GM23338 (cell line): ENCODE results near the gene SMTNL1. TPM values are rescaled to one million over a fixed set of nuclear protein-coding genes. Genes with fewer than 3 reads are reported as not detected.

Experiments
- ATAC-seq: fragments of 200-7000 bp; cut with Tn5 transposase; 3 replicates; pipeline ENCODE4 v1.9.1; 2020
- DNase-seq: peaks from one replicate; pipeline ENCODE4 v3.0.0-alpha.2; 2015; ENCODE audit warnings: low spot score
- H2AFZ ChIP-seq: fragments of 200-600 bp; sonication (generic); 2 replicates; pipeline ENCODE4 v1.8.0; 2016; ENCODE audit warnings: antibody characterized with exemption, mild to moderate bottlenecking, moderate library complexity
- H3F3A ChIP-seq: fragments of 200-600 bp; sonication (generic); replicated peaks from 2 replicates; pipeline ENCODE4 v1.8.0; 2017; ENCODE audit warnings: antibody characterized with exemption, mixed run types, low read depth
- H3K27ac ChIP-seq: fragments of 200-600 bp; sonication (generic); 2 replicates; pipeline ENCODE4 v1.6.1; 2016; ENCODE audit warnings: low read depth
- H3K27me3 ChIP-seq: fragments of 200-600 bp; sonication (generic); 2 replicates; pipeline ENCODE4 v1.8.0; 2016; ENCODE audit warnings: mild to moderate bottlenecking, mixed run types, moderate library complexity; ENCODE audit not compliant: insufficient read depth
- H3K36me3 ChIP-seq: fragments of 200-600 bp; sonication (generic); 2 replicates; pipeline ENCODE4 v1.8.0; 2016; ENCODE audit warnings: mild to moderate bottlenecking; ENCODE audit not compliant: insufficient read depth
- H3K4me1 ChIP-seq: fragments of 200-600 bp; sonication (generic); 2 replicates; pipeline ENCODE4 v1.8.0; 2016; ENCODE audit warnings: mild to moderate bottlenecking, moderate library complexity; ENCODE audit not compliant: insufficient read depth
- H3K4me2 ChIP-seq: fragments of 200-600 bp; sonication (generic); 2 replicates; pipeline ENCODE4 v1.7.1; 2017; ENCODE audit warnings: mixed run types
- H3K4me3 ChIP-seq: fragments of 200-600 bp; sonication (generic); 2 replicates; pipeline ENCODE4 v1.6.1; 2016; ENCODE audit warnings: mixed run types
- H3K79me2 ChIP-seq: fragments of 200-600 bp; sonication (generic); replicated peaks from 2 replicates; pipeline ENCODE4 v1.8.0; 2017; ENCODE audit warnings: mild to moderate bottlenecking; ENCODE audit not compliant: insufficient read depth
- H3K9me2 ChIP-seq: fragments of 200-600 bp; sonication (generic); 2 replicates; pipeline ENCODE4 v1.8.0; 2017; ENCODE audit not compliant: insufficient read depth
- H4K20me1 ChIP-seq: fragments of 200-600 bp; sonication (generic); replicated peaks from 2 replicates; pipeline ENCODE4 v1.8.0; 2017; ENCODE audit warnings: mild to moderate bottlenecking; ENCODE audit not compliant: insufficient read depth
- H3K27ac Mint-ChIP-seq: 2 replicates; pipeline ENCODE4 v1.8.0; 2020; ENCODE audit warnings: inconsistent platforms, mild to moderate bottlenecking, moderate library complexity, mixed read lengths
- H3K27me3 Mint-ChIP-seq: 3 replicates; pipeline ENCODE4 v1.8.0; 2022; ENCODE audit warnings: low read depth, mild to moderate bottlenecking, moderate library complexity, mixed read lengths, inconsistent platforms; ENCODE audit not compliant: insufficient read depth, poor library complexity
- H3K36me3 Mint-ChIP-seq: 3 replicates; pipeline ENCODE4 v1.8.0; 2021; ENCODE audit warnings: low read depth, mild to moderate bottlenecking, inconsistent platforms, moderate library complexity, mixed read lengths
- H3K4me1 Mint-ChIP-seq: 3 replicates; pipeline ENCODE4 v1.8.0; 2020; ENCODE audit warnings: mild to moderate bottlenecking, inconsistent platforms, mixed read lengths
- H3K4me3 Mint-ChIP-seq: 3 replicates; pipeline ENCODE4 v1.8.0; 2021; ENCODE audit warnings: moderate library complexity, mild to moderate bottlenecking, inconsistent platforms, mixed read lengths
- H3K9me3 Mint-ChIP-seq: 3 replicates; pipeline ENCODE4 v1.8.0; 2020; ENCODE audit warnings: moderate library complexity, mild to moderate bottlenecking, inconsistent platforms, mixed read lengths
- CREB1 ChIP-seq: fragments of 250-450 bp; sonication (Bioruptor Pico); IDR thresholded peaks from 2 replicates; pipeline ENCODE4 v1.5.0; 2020; ENCODE audit warnings: low read depth, mild to moderate bottlenecking, moderate library complexity
- EZH2 ChIP-seq: fragments of 200-600 bp; sonication (generic); IDR thresholded peaks from one replicate; pipeline ENCODE4 v1.8.0; 2017; ENCODE audit warnings: antibody characterized with exemption, mild to moderate bottlenecking, low read depth; ENCODE audit not compliant: unreplicated experiment
- JUNB ChIP-seq: IDR thresholded peaks from one replicate; pipeline ENCODE4 v1.6.1; 2016; ENCODE audit warnings: antibody characterized with exemption; ENCODE audit not compliant: unreplicated experiment
- NANOG ChIP-seq: IDR thresholded peaks from 2 replicates; pipeline ENCODE4 v1.6.1; 2016; ENCODE audit warnings: antibody characterized with exemption, borderline replicate concordance
- STAT1 ChIP-seq: IDR thresholded peaks from one replicate; pipeline ENCODE4 v1.6.1; 2016; ENCODE audit warnings: antibody characterized with exemption; ENCODE audit not compliant: unreplicated experiment
- ZNF114 ChIP-seq: fragments of 250-450 bp; sonication (Bioruptor Pico); IDR thresholded peaks from 2 replicates; pipeline ENCODE4 v1.5.0; 2020; ENCODE audit warnings: mild to moderate bottlenecking, moderate library complexity
- polyA plus RNA-seq: library from polyadenylated mRNA; unstranded; fragments of >200 nt; fragmentation: Nextera tagmentation; extraction: Ambion mirVana; gene quantifications from 2 replicates; pipeline ENCODE4 v1.2.1, GENCODE V29; 2016
- total RNA-seq: library from RNA; depleted of rRNA; stranded (reverse); fragments of >200 nt; shearing (Covaris generic); gene quantifications from 2 replicates; pipeline ENCODE4 v1.2.3, GENCODE V29; 2014
- TF ChIP-seq, protein P1 (sequence below): IDR thresholded peaks from one replicate; pipeline ENCODE4 v1.6.1; 2018; ENCODE audit warnings: antibody characterized with exemption; ENCODE audit not compliant: unreplicated experiment
- TF ChIP-seq, protein P2 (sequence below): fragments of 250-450 bp; sonication (Bioruptor Pico); IDR thresholded peaks from 2 replicates; pipeline ENCODE4 v1.5.0; 2020; ENCODE audit warnings: mild to moderate bottlenecking, moderate library complexity

Gene SMTNL1
- total and polyA plus RNA-seq, 2 experiments from 2014 or later = 0.31 to 0.70 TPM

DNA sequence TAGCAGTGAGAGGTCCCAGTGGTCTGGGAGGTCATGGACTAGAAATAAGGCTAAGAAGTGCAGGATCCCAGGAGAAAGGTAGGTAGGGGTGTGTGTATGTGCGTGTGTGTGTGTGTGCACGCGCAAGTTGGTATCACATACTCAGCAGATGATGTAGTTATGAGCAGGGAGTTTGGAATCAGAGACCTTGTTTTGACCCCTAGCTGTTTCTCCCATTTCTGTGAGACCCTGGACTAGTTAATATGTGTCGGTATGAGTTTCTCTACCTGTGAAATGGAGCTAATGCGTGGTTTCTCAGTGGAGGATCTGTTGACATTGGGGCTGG is 61.4 kb downstream of the SMTNL1 start (continued):
- TF ChIP-seq NANOG = no peak
- no peak for TF ChIP-seq EZH2
- TF ChIP-seq, protein P1, sequence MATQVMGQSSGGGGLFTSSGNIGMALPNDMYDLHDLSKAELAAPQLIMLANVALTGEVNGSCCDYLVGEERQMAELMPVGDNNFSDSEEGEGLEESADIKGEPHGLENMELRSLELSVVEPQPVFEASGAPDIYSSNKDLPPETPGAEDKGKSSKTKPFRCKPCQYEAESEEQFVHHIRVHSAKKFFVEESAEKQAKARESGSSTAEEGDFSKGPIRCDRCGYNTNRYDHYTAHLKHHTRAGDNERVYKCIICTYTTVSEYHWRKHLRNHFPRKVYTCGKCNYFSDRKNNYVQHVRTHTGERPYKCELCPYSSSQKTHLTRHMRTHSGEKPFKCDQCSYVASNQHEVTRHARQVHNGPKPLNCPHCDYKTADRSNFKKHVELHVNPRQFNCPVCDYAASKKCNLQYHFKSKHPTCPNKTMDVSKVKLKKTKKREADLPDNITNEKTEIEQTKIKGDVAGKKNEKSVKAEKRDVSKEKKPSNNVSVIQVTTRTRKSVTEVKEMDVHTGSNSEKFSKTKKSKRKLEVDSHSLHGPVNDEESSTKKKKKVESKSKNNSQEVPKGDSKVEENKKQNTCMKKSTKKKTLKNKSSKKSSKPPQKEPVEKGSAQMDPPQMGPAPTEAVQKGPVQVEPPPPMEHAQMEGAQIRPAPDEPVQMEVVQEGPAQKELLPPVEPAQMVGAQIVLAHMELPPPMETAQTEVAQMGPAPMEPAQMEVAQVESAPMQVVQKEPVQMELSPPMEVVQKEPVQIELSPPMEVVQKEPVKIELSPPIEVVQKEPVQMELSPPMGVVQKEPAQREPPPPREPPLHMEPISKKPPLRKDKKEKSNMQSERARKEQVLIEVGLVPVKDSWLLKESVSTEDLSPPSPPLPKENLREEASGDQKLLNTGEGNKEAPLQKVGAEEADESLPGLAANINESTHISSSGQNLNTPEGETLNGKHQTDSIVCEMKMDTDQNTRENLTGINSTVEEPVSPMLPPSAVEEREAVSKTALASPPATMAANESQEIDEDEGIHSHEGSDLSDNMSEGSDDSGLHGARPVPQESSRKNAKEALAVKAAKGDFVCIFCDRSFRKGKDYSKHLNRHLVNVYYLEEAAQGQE = no peak
- no peak for TF ChIP-seq ZNF114 (CRISPR knock-in tag)
- TF ChIP-seq CREB1 (CRISPR knock-in tag) = no peak
- no peak for TF ChIP-seq STAT1

DNA sequence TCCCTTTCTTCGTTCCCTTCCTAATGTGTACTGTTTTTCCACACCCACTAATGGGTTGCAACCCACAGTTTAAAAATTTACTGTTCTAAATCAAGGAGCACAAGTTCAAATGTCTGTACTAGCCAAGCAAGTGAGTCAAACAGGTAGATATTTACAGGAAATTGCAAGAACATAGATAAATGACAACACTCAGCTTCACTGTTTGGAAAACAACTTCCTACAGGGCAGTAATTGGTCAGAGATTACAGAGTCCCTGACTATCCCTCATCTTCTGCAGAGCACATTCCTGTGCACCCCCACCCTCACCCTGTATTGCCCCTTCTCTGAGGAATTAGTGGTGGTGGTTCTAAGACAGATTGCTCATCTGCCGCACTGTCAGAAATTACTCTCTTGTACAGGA is 62.0 kb downstream of the SMTNL1 start:
- Histone ChIP-seq H4K20me1 (no peaks in the 10 kb centered on the region), H3F3A (peaks cover 17% of the 10 kb centered on the region; the same call in 1 of the 2 replicates), H3K4me3 (peak overlapping the region; percentile 64), H2AFZ (no peak overlapping the region), H3K27ac (0 out of 2 replicates have a peak overlapping the region, but pooled peaks have one; percentile 39), H3K4me2 (peak overlapping the region; percentile 93), H3K79me2 (0 out of 2 replicates have a peak, but pooled peaks cover 3% of the 10 kb centered on the region), H3K27me3 (no peaks in the 10 kb centered on the region), H3K9me2 (no peaks in the 10 kb centered on the region), H3K36me3 (no peaks in the 10 kb centered on the region), H3K4me1 (peaks cover 11% of the 10 kb centered on the region)
- H3K4me1 Mint-ChIP-seq = peaks cover 35% of the 10 kb centered on the region
- no peak for DNase-seq
- H3K4me3 Mint-ChIP-seq = peak overlapping the region; percentile 81
- H3K27me3 Mint-ChIP-seq = peaks cover 18% of the 10 kb centered on the region
- peaks cover 29% of the 10 kb centered on the region for H3K36me3 Mint-ChIP-seq
- ATAC-seq = no peak
- H3K9me3 Mint-ChIP-seq = no peaks in the 10 kb centered on the region
- no peak overlapping the region for H3K27ac Mint-ChIP-seq
- TF ChIP-seq JUNB (no peak), STAT1 (no peak), NANOG (no peak)
- TF ChIP-seq, protein P2, sequence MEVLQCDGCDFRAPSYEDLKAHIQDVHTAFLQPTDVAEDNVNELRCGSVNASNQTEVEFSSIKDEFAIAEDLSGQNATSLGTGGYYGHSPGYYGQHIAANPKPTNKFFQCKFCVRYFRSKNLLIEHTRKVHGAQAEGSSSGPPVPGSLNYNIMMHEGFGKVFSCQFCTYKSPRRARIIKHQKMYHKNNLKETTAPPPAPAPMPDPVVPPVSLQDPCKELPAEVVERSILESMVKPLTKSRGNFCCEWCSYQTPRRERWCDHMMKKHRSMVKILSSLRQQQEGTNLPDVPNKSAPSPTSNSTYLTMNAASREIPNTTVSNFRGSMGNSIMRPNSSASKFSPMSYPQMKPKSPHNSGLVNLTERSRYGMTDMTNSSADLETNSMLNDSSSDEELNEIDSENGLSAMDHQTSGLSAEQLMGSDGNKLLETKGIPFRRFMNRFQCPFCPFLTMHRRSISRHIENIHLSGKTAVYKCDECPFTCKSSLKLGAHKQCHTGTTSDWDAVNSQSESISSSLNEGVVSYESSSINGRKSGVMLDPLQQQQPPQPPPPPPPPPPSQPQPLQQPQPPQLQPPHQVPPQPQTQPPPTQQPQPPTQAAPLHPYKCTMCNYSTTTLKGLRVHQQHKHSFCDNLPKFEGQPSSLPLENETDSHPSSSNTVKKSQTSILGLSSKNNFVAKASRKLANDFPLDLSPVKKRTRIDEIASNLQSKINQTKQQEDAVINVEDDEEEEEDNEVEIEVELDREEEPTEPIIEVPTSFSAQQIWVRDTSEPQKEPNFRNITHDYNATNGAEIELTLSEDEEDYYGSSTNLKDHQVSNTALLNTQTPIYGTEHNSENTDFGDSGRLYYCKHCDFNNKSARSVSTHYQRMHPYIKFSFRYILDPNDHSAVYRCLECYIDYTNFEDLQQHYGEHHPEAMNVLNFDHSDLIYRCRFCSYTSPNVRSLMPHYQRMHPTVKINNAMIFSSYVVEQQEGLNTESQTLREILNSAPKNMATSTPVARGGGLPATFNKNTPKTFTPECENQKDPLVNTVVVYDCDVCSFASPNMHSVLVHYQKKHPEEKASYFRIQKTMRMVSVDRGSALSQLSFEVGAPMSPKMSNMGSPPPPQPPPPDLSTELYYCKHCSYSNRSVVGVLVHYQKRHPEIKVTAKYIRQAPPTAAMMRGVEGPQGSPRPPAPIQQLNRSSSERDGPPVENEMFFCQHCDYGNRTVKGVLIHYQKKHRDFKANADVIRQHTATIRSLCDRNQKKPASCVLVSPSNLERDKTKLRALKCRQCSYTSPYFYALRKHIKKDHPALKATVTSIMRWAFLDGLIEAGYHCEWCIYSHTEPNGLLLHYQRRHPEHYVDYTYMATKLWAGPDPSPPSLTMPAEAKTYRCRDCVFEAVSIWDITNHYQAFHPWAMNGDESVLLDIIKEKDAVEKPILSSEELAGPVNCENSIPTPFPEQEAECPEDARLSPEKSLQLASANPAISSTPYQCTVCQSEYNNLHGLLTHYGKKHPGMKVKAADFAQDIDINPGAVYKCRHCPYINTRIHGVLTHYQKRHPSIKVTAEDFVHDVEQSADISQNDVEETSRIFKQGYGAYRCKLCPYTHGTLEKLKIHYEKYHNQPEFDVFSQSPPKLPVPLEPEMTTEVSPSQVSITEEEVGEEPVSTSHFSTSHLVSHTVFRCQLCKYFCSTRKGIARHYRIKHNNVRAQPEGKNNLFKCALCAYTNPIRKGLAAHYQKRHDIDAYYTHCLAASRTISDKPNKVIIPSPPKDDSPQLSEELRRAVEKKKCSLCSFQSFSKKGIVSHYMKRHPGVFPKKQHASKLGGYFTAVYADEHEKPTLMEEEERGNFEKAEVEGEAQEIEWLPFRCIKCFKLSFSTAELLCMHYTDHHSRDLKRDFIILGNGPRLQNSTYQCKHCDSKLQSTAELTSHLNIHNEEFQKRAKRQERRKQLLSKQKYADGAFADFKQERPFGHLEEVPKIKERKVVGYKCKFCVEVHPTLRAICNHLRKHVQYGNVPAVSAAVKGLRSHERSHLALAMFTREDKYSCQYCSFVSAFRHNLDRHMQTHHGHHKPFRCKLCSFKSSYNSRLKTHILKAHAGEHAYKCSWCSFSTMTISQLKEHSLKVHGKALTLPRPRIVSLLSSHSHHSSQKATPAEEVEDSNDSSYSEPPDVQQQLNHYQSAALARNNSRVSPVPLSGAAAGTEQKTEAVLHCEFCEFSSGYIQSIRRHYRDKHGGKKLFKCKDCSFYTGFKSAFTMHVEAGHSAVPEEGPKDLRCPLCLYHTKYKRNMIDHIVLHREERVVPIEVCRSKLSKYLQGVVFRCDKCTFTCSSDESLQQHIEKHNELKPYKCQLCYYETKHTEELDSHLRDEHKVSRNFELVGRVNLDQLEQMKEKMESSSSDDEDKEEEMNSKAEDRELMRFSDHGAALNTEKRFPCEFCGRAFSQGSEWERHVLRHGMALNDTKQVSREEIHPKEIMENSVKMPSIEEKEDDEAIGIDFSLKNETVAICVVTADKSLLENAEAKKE (CRISPR knock-in tag) = no peak
